ENCODE results near the gene CNTNAP5.

CNTNAP5 gene

DNA sequence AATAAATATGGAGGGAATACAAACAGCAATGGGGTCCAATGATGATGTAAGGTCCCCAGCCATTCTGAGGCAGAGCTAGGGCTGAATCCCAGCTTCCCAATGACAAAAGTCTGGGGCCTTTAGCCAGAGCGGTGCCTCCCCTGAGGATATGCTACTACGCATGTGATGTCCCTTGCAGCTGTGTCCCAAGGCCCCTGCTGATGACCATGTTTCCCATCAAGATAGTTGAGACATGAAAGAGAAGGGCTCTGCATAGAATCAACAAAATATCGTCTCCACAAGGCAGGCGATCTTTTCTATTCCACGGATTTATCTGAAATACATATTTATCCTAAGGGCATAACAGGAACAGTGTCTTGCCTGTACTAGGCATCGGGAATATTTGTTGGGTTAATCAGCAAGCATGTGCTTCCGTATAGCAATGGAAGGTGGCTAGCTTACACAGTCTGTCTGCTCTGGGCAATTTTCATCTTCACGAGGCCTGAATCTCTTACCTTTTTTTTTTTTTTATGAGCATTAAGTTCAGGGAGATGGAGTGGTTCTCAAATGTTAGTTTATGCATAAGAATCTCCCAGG lies 284.6 kb downstream of the CNTNAP5 start:
- H3K4me2 ChIP-seq (ENCODE audit: low read length) = no peak overlapping the region
- H3K27me3 ChIP-seq (ENCODE audit: low read depth, low read length) = no peaks in the 10 kb centered on the region
- H3K79me2 ChIP-seq (ENCODE audit: low read length) = no peaks in the 10 kb centered on the region
- H3K9ac ChIP-seq (ENCODE audit: low read length) = no peak overlapping the region
- H3K4me3 ChIP-seq (ENCODE audit: low read length) = no peak overlapping the region
- H3K4me1 ChIP-seq (ENCODE audit: low read length) = peaks cover 8% of the 10 kb centered on the region
- H3K27ac ChIP-seq (ENCODE audit: low read length) = no peak overlapping the region
- no peaks in the 10 kb centered on the region for H4K20me1 ChIP-seq (ENCODE audit: insufficient read depth, low read length)
- H3K36me3 ChIP-seq (replicated peaks; ENCODE audit: low read depth, low read length) = no peaks in the 10 kb centered on the region
- H3K9me3 ChIP-seq (ENCODE audit: insufficient read depth, low read length) = no peaks in the 10 kb centered on the region
- no peak overlapping the region for H2AFZ ChIP-seq (ENCODE audit: low read depth, low read length)
- TF ChIP-seq EZH2phosphoT487 (IDR thresholded peaks at IDR 0.05; ENCODE audit: low read depth) (no peak), CTCF (IDR thresholded peaks at IDR 0.05; ENCODE audit: low read depth, low read length) (no peak)

DNA sequence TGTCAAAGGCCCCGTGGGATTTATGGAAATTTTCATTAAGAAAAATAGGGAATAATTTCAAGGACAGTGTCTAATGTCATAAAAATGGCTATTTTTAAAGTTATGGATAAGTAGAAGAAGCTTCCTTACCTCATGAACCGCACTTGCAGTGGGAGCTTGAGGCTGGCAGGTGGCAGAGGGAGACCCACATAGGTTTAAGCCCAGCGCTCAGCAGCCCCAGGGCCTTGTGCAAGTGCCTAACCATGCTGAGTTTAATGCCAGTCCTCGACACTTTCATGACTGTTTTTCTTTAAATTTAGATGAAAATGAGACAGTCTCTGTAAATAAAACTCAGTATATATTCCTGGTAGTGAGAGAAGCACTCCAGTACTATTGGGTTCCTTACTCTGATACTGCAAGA lies 285.6 kb downstream of the CNTNAP5 start:
- peaks cover 8% of the 10 kb centered on the region for H3K4me1 ChIP-seq (ENCODE audit: low read length)
- no peak overlapping the region for H3K9ac ChIP-seq (ENCODE audit: low read length)
- no peaks in the 10 kb centered on the region for H3K79me2 ChIP-seq (ENCODE audit: low read length)
- H3K36me3 ChIP-seq (replicated peaks; ENCODE audit: low read depth, low read length) = no peaks in the 10 kb centered on the region
- H2AFZ ChIP-seq (ENCODE audit: low read depth, low read length) = no peak overlapping the region
- H3K4me3 ChIP-seq (ENCODE audit: low read length) = no peak overlapping the region
- H3K9me3 ChIP-seq (ENCODE audit: insufficient read depth, low read length) = no peaks in the 10 kb centered on the region
- no peak overlapping the region for H3K27ac ChIP-seq (ENCODE audit: low read length)
- no peaks in the 10 kb centered on the region for H4K20me1 ChIP-seq (ENCODE audit: insufficient read depth, low read length)
- TF ChIP-seq CTCF (IDR thresholded peaks at IDR 0.05; ENCODE audit: low read depth, low read length) (no peak), EZH2phosphoT487 (IDR thresholded peaks at IDR 0.05; ENCODE audit: low read depth) (no peak)
- H3K27me3 ChIP-seq (ENCODE audit: low read depth, low read length) = no peaks in the 10 kb centered on the region
- no peak overlapping the region for H3K4me2 ChIP-seq (ENCODE audit: low read length)

DNA sequence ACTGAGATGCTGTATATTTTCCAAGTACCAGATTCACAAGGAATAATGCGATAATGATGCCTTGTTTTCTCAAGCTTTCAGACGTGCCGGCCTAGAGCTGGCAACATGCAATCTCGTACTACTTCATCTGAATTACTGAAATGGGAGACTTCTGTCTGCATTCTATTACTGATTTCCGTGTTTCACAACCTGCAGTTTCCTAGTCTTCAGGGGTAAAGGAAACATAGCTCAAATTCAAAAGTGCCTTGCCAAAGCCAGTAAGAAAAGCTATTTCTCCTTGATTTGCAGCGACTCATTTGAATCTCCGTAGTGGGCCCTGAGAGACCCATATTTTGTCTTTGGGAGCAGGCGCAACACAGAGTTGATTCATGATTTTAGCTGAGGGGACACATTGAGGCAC lies 289.0 kb downstream of the CNTNAP5 start:
- no peak for TF ChIP-seq EZH2phosphoT487 (IDR thresholded peaks at IDR 0.05; ENCODE audit: low read depth)
- no peak for TF ChIP-seq CTCF (IDR thresholded peaks at IDR 0.05; ENCODE audit: low read depth, low read length)

GRCh38 chr2:124315221-124315880 lies 290.3 kb downstream of the CNTNAP5 start:
- TF ChIP-seq CTCF (IDR thresholded peaks at IDR 0.05; ENCODE audit: low read depth, low read length) (no peak), EZH2phosphoT487 (IDR thresholded peaks at IDR 0.05; ENCODE audit: low read depth) (no peak)
- H3K4me2 ChIP-seq (ENCODE audit: low read length) = no peak overlapping the region
- no peak overlapping the region for H3K4me3 ChIP-seq (ENCODE audit: low read length)

More for the DNA sequence above, 289.0 kb downstream of the CNTNAP5 start:
- Histone ChIP-seq H3K9me3 (ENCODE audit: insufficient read depth, low read length) (no peaks in the 10 kb centered on the region), H3K79me2 (ENCODE audit: low read length) (no peaks in the 10 kb centered on the region), H3K9ac (ENCODE audit: low read length) (no peak overlapping the region), H3K4me2 (ENCODE audit: low read length) (no peak overlapping the region), H3K27me3 (ENCODE audit: low read depth, low read length) (no peaks in the 10 kb centered on the region), H3K36me3 (replicated peaks; ENCODE audit: low read depth, low read length) (no peaks in the 10 kb centered on the region), H3K27ac (ENCODE audit: low read length) (no peak overlapping the region), H3K4me3 (ENCODE audit: low read length) (no peak overlapping the region), H2AFZ (ENCODE audit: low read depth, low read length) (no peak overlapping the region), H4K20me1 (ENCODE audit: insufficient read depth, low read length) (no peaks in the 10 kb centered on the region), H3K4me1 (ENCODE audit: low read length) (no peaks in the 10 kb centered on the region)

More at GRCh38 chr2:124315221-124315880, 290.3 kb downstream of the CNTNAP5 start:
- no peak overlapping the region for H3K27ac ChIP-seq (ENCODE audit: low read length)
- no peaks in the 10 kb centered on the region for H3K4me1 ChIP-seq (ENCODE audit: low read length)
- no peaks in the 10 kb centered on the region for H3K27me3 ChIP-seq (ENCODE audit: low read depth, low read length)
- no peaks in the 10 kb centered on the region for H3K36me3 ChIP-seq (replicated peaks; ENCODE audit: low read depth, low read length)
- no peaks in the 10 kb centered on the region for H4K20me1 ChIP-seq (ENCODE audit: insufficient read depth, low read length)
- H2AFZ ChIP-seq (ENCODE audit: low read depth, low read length) = no peak overlapping the region
- H3K9me3 ChIP-seq (ENCODE audit: insufficient read depth, low read length) = no peaks in the 10 kb centered on the region
- no peak overlapping the region for H3K9ac ChIP-seq (ENCODE audit: low read length)
- H3K79me2 ChIP-seq (ENCODE audit: low read length) = no peaks in the 10 kb centered on the region
